Measurements from ENCODE around the gene REC114. TPM values are rescaled to one million over a fixed set of nuclear protein-coding genes. Genes with fewer than 3 reads are reported as not detected.

Gene REC114
- polyA plus RNA-seq, 1 donor (not counting 4 experiments of a cell fraction or from before 2014, with no cell fraction given) = not detected

GRCh38 chr15:73578026-73578425, 135.1 kb downstream of the REC114 start:
- Histone ChIP-seq H3K27ac (ENCODE audit: control insufficient read depth, insufficient read depth, low read length) (no peak overlapping the region), H3K9ac (ENCODE audit: control insufficient read depth, extremely low read depth, insufficient read depth, low read length) (no peak overlapping the region), H4K20me1 (ENCODE audit: control insufficient read depth, extremely low read depth, insufficient read depth, low read length) (peaks cover 6% of the 10 kb centered on the region), H3K9me3 (ENCODE audit: control insufficient read depth, low read depth, low read length) (no peaks in the 10 kb centered on the region), H2AFZ (ENCODE audit: control insufficient read depth, low read length) (no peak overlapping the region), H3K4me3 (ENCODE audit: control insufficient read depth in 2 of 3, extremely low read depth in 1 of 3, insufficient read depth in 2 of 3, low read depth in 1 of 3, low read length in 3 of 3) (no peak overlapping the region), H3K4me2 (ENCODE audit: control insufficient read depth, extremely low read depth, insufficient read depth, low read depth, low read length) (no peak overlapping the region), H3K79me2 (ENCODE audit: control insufficient read depth, insufficient read depth, low read length) (peaks cover 6% of the 10 kb centered on the region), H3K4me1 (ENCODE audit: control insufficient read depth, extremely low read depth, insufficient read depth, low read length) (peaks cover 44% of the 10 kb centered on the region), H3K27me3 (ENCODE audit: control insufficient read depth, extremely low read depth, insufficient read depth, low read length) (no peaks in the 10 kb centered on the region), H3K9me1 (ENCODE audit: control insufficient read depth, extremely low read depth, insufficient read depth, low read length) (peaks cover 5% of the 10 kb centered on the region), H3K36me3 (ENCODE audit: control insufficient read depth in 2 of 2, extremely low read depth in 1 of 2, insufficient read depth in 2 of 2, low read length in 2 of 2) (peaks cover 8 to 24% of the 10 kb centered on the region in 2 experiments)
- dilution Hi-C loops (cut with MboI; ENCODE audit: extremely low pct_ligation_motif_present, low sequenced_read_pairs) = loop anchor here (25.0 kb wide), 1 partner anchor 109 kb away; the partner anchor contains the start of gene CD276
- DNase-seq (ENCODE audit: low read depth, low spot score) = no peak
- FAIRE-seq = no peak
- TF ChIP-seq CTCF (optimal IDR thresholded peaks at IDR 0.05 in 1 of 3, IDR thresholded peaks at IDR 0.05 in 1 of 3, conservative IDR thresholded peaks at IDR 0.05 in 1 of 3; ENCODE audit: extremely low read depth in 1 of 3, insufficient read depth in 2 of 3, low read length in 3 of 3) (no peak), EZH2 (IDR thresholded peaks at IDR 0.05; ENCODE audit: low read length) (no peak)

- Histone ChIP-seq H3K27ac (ENCODE audit: control insufficient read depth, insufficient read depth, low read length) (no peak overlapping the region), H3K36me3 (ENCODE audit: control insufficient read depth in 2 of 2, extremely low read depth in 1 of 2, insufficient read depth in 2 of 2, low read length in 2 of 2) (peaks cover 31 to 48% of the 10 kb centered on the region in 2 experiments), H3K27me3 (ENCODE audit: control insufficient read depth, extremely low read depth, insufficient read depth, low read length) (no peaks in the 10 kb centered on the region), H3K9me1 (ENCODE audit: control insufficient read depth, extremely low read depth, insufficient read depth, low read length) (no peaks in the 10 kb centered on the region), H3K4me3 (ENCODE audit: control insufficient read depth in 2 of 3, extremely low read depth in 1 of 3, insufficient read depth in 2 of 3, low read depth in 1 of 3, low read length in 3 of 3) (no peak overlapping the region), H2AFZ (ENCODE audit: control insufficient read depth, low read length) (no peak overlapping the region), H4K20me1 (ENCODE audit: control insufficient read depth, extremely low read depth, insufficient read depth, low read length) (no peaks in the 10 kb centered on the region), H3K9me3 (ENCODE audit: control insufficient read depth, low read depth, low read length) (no peaks in the 10 kb centered on the region), H3K4me2 (ENCODE audit: control insufficient read depth, extremely low read depth, insufficient read depth, low read depth, low read length) (no peak overlapping the region), H3K9ac (ENCODE audit: control insufficient read depth, extremely low read depth, insufficient read depth, low read length) (no peak overlapping the region), H3K79me2 (ENCODE audit: control insufficient read depth, insufficient read depth, low read length) (peaks cover 8% of the 10 kb centered on the region), H3K4me1 (ENCODE audit: control insufficient read depth, extremely low read depth, insufficient read depth, low read length) (peaks cover 7% of the 10 kb centered on the region)
- dilution Hi-C loops (cut with MboI; ENCODE audit: extremely low pct_ligation_motif_present, low sequenced_read_pairs) = loop anchor here (25.0 kb wide), 1 partner anchor 104 kb away; the partner anchor contains the start of gene CD276
- DNase-seq (ENCODE audit: low read depth, low spot score) = no peak
- no peak for FAIRE-seq
- TF ChIP-seq CTCF (optimal IDR thresholded peaks at IDR 0.05 in 1 of 3, IDR thresholded peaks at IDR 0.05 in 1 of 3, conservative IDR thresholded peaks at IDR 0.05 in 1 of 3; ENCODE audit: extremely low read depth in 1 of 3, insufficient read depth in 2 of 3, low read length in 3 of 3) (no peak), EZH2 (IDR thresholded peaks at IDR 0.05; ENCODE audit: low read length) (no peak)
These were observed 140.0 kb downstream of the REC114 start for GRCh38 chr15:73582851-73583379.
